HepG2 (cell line): Measurements from ENCODE around the gene EMC9. TPM values are rescaled to one million over a fixed set of nuclear protein-coding genes. Genes with fewer than 3 reads are reported as not detected.

Experiments used
- AHDC1 ChIP-seq: sonication (generic); formaldehyde crosslinking; IDR thresholded peaks from 2 replicates; pipeline ENCODE4 v1.5.1; 2020; ENCODE audit warnings: mild to moderate bottlenecking, missing genetic modification reagents, borderline replicate concordance
- CAMTA2 ChIP-seq: sonication (generic); formaldehyde crosslinking; IDR thresholded peaks from 2 replicates; pipeline ENCODE4 v1.4.0; 2020; ENCODE audit warnings: mild to moderate bottlenecking, missing genetic modification reagents, borderline replicate concordance
- CHD2 ChIP-seq: IDR thresholded peaks from 2 replicates; pipeline ENCODE4 v1.6.1; 2011; ENCODE audit warnings: low read depth, low read length, improper control_type of control experiment
- DZIP1 ChIP-seq: sonication (generic); formaldehyde crosslinking; IDR thresholded peaks from 2 replicates; pipeline ENCODE4 v1.5.0; 2020; ENCODE audit warnings: mild to moderate bottlenecking, missing genetic modification reagents
- EZH2 ChIP-seq: conservative IDR thresholded peaks from 2 replicates; pipeline ENCODE4 v1.6.1; 2012; ENCODE audit warnings: mild to moderate bottlenecking, low read depth, low read length, moderate library complexity
- GATA4 ChIP-seq: sonication (generic); IDR thresholded peaks from 2 replicates; pipeline ENCODE4 v1.6.1; 2016; ENCODE audit warnings: antibody characterized with exemption, low read depth, borderline replicate concordance
- JUND ChIP-seq: sonication (generic); formaldehyde crosslinking; IDR thresholded peaks from 2 replicates; pipeline ENCODE4 v1.8.0; 2022; ENCODE audit warnings: mild to moderate bottlenecking, missing genetic modification reagents
- PHF20 ChIP-seq: sonication (generic); formaldehyde crosslinking; IDR thresholded peaks from 2 replicates; pipeline ENCODE4 v1.5.0; 2020; ENCODE audit warnings: mild to moderate bottlenecking, missing genetic modification reagents
- RFXANK ChIP-seq: IDR thresholded peaks from 2 replicates; pipeline ENCODE4 v1.6.1; 2016
- SKIL ChIP-seq: sonication (generic); formaldehyde crosslinking; IDR thresholded peaks from 2 replicates; pipeline ENCODE4 v1.8.0; 2022; ENCODE audit warnings: missing genetic modification reagents, mild to moderate bottlenecking, moderate library complexity, borderline replicate concordance
- SMARCE1 ChIP-seq: fragments of 450-650 bp; IDR thresholded peaks from 2 replicates; pipeline ENCODE4 v1.6.1; 2017; ENCODE audit warnings: borderline replicate concordance
- SNRNP70 ChIP-seq: fragments of 200-400 bp; formaldehyde crosslinking; IDR thresholded peaks from 2 replicates; pipeline ENCODE4 v1.6.1; 2017; ENCODE audit warnings: mild to moderate bottlenecking, low read depth, low read length, moderate library complexity
- SOX13 ChIP-seq, 3 experiments: fragments of 450-650 bp in 1 of 3; sonication (generic) in 1 of 3; formaldehyde crosslinking in 1 of 3; IDR thresholded peaks in 2 of 3; conservative IDR thresholded peaks in 1 of 3; 2 replicates each; pipeline versions ENCODE4 v1.5.0 to v1.6.1; 2016 to 2020; ENCODE audit warnings: antibody characterized with exemption in 1 of 3, mild to moderate bottlenecking in 1 of 3, missing compliant biosample characterization in 1 of 3, missing genetic modification reagents in 1 of 3, moderate library complexity in 1 of 3
- SPEN ChIP-seq: sonication (generic); formaldehyde crosslinking; IDR thresholded peaks from 2 replicates; pipeline ENCODE4 v1.5.1; 2020; ENCODE audit warnings: low read depth, mild to moderate bottlenecking, missing genetic modification reagents
- YEATS2 ChIP-seq: sonication (generic); formaldehyde crosslinking; IDR thresholded peaks from 2 replicates; pipeline ENCODE4 v1.4.0; 2020; ENCODE audit warnings: missing genetic modification reagents, borderline replicate concordance
- ZNF136 ChIP-seq: sonication (generic); formaldehyde crosslinking; IDR thresholded peaks from 2 replicates; pipeline ENCODE4 v1.8.1; 2022; ENCODE audit warnings: low read depth, mild to moderate bottlenecking, moderate library complexity, missing genetic modification reagents
- ZNF326 ChIP-seq: sonication (generic); formaldehyde crosslinking; IDR thresholded peaks from 2 replicates; pipeline ENCODE4 v1.4.0; 2020; ENCODE audit warnings: missing genetic modification reagents, borderline replicate concordance
- ZNF414 ChIP-seq: sonication (generic); formaldehyde crosslinking; IDR thresholded peaks from 2 replicates; pipeline ENCODE4 v1.5.0; 2020; ENCODE audit warnings: missing genetic modification reagents
- ZNF546 ChIP-seq: sonication (generic); formaldehyde crosslinking; conservative IDR thresholded peaks from 2 replicates; pipeline ENCODE4 v1.8.1; 2023; ENCODE audit warnings: mild to moderate bottlenecking, missing genetic modification reagents
- ZSCAN20 ChIP-seq: sonication (generic); formaldehyde crosslinking; IDR thresholded peaks from 2 replicates; pipeline ENCODE4 v1.4.0; 2020; ENCODE audit warnings: missing genetic modification reagents, mild to moderate bottlenecking, borderline replicate concordance
- polyA plus RNA-seq, 8 experiments: library from polyadenylated mRNA; depleted of rRNA in 3 of 8; stranded (reverse) in 7 of 8; unstranded in 1 of 8; fragments of >200 nt; fragmentation: Illumina TruSeq in 4 of 8; extraction: Trizol in 4 of 8; gene quantifications; 2 replicates each; pipeline versions ENCODE4 v1.2.1 to v1.2.3, GENCODE V29; 2011 to 2016; ENCODE audit warnings: low read depth in 4 of 8, missing spikeins in 1 of 8, mixed read lengths in 1 of 8; ENCODE audit not compliant: insufficient read depth in 1 of 8
- total RNA-seq, 5 experiments: library from RNA; depleted of rRNA; stranded (reverse); fragments of >200 nt; fragmentation: Illumina TruSeq; extraction: Trizol; gene quantifications; 2 replicates each; pipeline ENCODE4 v1.2.3, GENCODE V29; 2016; ENCODE audit warnings: low read depth in 1 of 5

EMC9 gene
- total and polyA plus RNA-seq, 2 of the 13 experiments (the other 11 are each of a cell fraction or from before 2014, with no cell fraction given): 60.5 to 78.7 TPM

- TF ChIP-seq SMARCE1 (no peak), GATA4 (no peak; the same call in 1 of the 2 replicates), DZIP1 (CRISPR knock-in tag) (no peak), JUND (CRISPR knock-in tag) (0 out of 2 replicates have a peak, but pooled peaks have one; percentile 48), PHF20 (CRISPR knock-in tag) (no peak), ZSCAN20 (CRISPR knock-in tag) (no peak), SOX13 (IDR thresholded peaks at IDR 0.05) (no peak), SOX13 (CRISPR knock-in tag; conservative IDR thresholded peaks at IDR 0.05 in 1 of 2, IDR thresholded peaks at IDR 0.05 in 1 of 2) (peak in 1 of 2 experiments; percentile 90; a peak in 2 of 4 replicates), ZNF326 (CRISPR knock-in tag) (no peak), SPEN (CRISPR knock-in tag) (no peak), SNRNP70 (no peak), RFXANK (CRISPR knock-in tag) (no peak), ZNF414 (CRISPR knock-in tag) (no peak), CAMTA2 (CRISPR knock-in tag) (peak; percentile 18; the same call in 1 of the 2 replicates), SKIL (CRISPR knock-in tag) (no peak), CHD2 (no peak), AHDC1 (no peak), ZNF136 (CRISPR knock-in tag) (no peak), YEATS2 (CRISPR knock-in tag) (no peak), EZH2 (no peak), ZNF546 (no peak)
Measured at GRCh38 chr14:24135584-24135833, 5.9 kb downstream of the EMC9 start (continued).
